ENCODE results near the gene GMDS.

The GMDS gene

DNA sequence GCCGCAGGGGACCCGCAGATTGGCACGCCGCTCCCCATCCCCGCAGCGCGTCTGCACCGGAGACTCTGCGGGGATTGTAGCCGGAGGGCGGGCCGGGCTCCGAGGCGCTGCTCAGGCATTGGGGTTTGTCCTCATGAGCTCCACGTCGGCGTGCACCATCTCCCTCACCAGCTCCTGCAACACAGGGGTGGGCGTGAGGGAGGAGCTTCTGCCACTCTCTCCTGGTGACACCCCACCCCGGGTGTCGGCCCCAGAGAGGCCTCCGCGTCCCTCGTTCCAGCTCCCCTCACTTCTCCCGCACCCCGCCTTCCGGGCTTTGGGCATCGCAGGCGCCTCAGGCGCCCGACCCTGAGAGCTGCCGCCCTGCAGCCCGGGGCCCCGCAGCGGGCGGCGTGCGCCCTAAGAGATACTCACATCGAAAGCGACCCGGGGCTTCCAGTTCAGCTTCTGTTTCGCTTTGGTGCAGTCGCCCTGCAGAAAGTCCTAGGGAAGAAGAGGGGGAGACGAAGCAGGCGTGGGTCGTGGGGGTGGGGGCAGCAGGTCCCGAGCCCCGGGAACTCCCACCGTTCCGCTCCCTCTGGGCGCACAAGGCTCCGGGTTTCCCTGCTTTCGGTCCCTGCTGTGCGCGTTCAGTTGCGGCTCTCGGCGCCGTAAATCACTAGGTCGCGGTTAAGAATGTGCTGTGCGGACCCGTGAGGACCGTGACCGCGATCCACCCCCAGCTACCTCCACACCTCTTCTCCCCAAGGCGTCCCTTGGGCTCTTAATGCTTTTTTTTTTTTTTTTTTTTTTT lies 621.2 kb downstream of the GMDS start:
- DNase-seq (ENCODE audit: low read depth): no peak

- no peak for DNase-seq (ENCODE audit: low read depth)
These were observed 621.7 kb downstream of the GMDS start for GRCh38 chr6:1623769-1624057.

GRCh38 chr6:1622851-1623768 lies 622.3 kb downstream of the GMDS start:
- DNase-seq (ENCODE audit: low read depth): no peak

DNA sequence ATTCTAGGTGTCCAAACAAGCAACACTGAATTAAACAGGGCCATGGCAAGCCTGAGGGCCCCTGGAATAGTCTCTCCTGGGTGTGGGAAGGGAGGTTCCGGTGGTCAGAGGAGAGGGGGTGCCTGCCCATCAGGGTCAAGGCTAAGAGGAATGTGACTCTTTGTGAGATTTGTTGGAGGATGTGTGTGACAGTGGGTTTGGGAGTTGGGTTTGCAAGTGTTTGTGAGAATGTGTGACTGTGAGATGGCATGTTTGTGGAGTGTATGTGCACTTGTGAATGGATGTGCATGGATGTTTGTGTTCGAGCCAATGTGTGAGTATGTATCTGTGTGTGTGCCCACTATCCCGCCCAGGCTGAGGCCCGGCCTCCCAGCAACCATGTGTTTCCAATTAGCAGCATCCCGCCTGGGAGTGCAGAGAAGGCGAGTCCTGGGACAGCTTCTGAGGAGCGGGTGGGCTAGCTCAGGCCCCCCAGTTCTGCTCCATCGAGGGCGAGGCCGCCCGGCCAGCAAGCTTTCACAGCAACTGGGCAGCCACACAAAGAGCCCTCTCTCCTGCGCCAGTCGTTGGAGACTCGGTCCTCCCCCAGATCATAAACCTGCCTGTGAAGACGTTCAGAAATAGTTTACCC lies 623.1 kb downstream of the GMDS start:
- no peak for DNase-seq (ENCODE audit: low read depth)

- DNase-seq (ENCODE audit: low read depth): no peak
These were observed 624.2 kb downstream of the GMDS start for GRCh38 chr6:1621070-1621701.

GRCh38 chr6:1620504-1621069 lies 624.8 kb downstream of the GMDS start:
- DNase-seq (ENCODE audit: low read depth): no peak

- no peak for DNase-seq (ENCODE audit: low read depth)
These were observed 625.5 kb downstream of the GMDS start for GRCh38 chr6:1619673-1620503.

DNA sequence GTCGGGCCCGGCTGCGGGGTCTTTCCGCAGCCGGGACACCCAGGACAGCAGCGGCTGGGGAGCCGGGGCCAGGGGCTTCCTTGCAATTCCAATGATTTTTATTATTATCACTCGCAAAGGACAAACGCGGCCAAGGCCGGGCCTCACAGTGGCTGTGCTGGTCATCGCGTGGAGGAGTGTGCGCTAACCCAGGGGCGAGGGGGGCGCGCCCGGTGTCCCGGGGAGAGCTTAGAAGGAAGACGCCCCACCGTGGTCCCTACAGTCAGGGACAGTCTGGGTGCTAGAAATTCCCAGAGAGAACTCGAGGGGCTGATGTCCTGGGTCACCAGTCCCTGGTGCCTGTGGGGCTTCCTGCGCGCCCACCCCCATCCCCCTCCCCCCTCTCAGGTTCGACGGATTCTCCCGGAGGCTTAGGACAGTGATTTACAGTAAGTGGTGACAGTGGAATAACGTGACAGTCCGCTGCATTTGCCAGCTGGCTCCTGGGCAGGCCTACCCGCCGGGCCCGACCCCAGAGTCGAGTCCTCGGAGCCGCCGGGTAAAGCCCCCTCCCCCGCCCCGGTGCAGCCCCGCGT lies 626.2 kb downstream of the GMDS start:
- DNase-seq (ENCODE audit: low read depth): no peak

DNA sequence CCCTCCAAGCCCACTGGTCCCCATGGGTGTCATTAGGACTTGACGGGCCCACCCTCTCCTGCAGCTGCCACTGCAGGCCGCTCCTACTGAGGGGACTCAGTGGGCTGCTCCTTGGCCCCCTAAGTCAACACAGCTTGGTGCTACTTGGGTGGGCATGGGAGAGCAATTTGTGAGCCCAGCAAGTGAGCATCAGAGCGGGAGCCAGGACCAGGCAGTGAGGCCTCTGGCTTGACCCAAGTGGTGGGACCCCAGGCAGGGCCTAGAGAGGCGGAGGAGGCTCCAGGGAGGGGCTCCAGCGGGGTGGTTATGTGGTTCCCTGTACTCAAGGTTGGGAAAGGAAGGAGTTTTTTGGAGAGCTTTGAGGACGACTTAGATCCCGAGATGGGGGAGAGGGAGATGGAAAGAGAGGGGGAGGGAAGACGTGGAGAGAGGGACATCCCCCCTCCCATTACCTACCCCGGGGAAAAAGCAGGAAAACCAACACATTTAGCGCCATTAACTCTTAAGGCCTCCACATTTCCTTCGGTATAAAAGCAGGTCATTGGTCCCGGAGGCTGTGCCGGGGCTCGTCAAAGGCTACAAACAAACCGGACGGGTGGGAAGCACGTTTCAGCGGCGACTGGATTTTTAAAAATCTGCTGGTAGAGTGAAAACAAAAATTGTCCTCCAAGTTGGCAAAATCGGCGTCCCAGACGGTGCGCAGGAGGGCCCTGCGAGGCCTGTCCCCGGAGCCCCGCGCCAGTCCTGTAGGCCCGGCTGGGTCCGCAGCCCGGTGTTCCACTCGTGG lies 626.9 kb downstream of the GMDS start:
- DNase-seq (ENCODE audit: low read depth): no peak

DNA sequence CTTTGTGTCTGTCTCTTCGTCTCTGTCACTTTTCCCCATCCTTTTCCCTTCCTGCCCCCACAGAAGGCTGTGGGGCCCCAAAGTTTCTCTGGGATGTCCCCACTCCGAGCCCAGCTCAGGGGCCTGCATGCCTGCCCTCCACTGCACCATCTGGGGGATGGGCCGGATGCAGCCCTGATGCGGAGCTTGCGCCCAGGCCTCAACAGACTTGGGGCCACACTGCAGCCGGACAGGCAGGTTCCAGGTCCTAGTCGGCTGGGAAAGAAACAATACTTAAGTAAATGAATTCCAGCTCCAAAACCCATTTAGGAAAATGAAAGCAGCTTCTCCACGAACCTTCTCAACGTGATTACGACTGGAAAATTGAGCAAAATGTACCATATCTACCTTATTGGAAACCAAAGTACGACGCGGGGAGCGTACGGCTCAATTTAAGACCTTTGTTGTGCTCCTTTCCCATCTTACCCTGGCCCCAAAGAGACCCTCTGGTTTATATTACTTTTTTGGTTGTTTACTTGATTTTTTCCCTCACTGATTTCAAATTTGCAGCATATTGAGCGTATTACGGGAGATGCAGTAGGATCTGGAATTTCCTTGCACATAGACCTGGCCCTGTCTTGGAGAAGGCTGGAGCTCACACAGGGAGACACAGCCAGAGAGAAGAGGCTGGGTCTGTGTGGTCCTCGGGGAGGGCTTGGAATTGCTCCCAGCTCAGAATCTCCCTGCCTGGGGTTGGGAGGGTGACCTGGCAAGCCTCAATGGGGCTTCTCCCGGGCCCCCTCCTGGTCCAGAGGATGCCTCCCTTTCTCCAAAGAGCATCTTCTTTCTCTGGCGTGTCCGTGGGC lies 627.7 kb downstream of the GMDS start:
- DNase-seq (ENCODE audit: low read depth): no peak

DNA sequence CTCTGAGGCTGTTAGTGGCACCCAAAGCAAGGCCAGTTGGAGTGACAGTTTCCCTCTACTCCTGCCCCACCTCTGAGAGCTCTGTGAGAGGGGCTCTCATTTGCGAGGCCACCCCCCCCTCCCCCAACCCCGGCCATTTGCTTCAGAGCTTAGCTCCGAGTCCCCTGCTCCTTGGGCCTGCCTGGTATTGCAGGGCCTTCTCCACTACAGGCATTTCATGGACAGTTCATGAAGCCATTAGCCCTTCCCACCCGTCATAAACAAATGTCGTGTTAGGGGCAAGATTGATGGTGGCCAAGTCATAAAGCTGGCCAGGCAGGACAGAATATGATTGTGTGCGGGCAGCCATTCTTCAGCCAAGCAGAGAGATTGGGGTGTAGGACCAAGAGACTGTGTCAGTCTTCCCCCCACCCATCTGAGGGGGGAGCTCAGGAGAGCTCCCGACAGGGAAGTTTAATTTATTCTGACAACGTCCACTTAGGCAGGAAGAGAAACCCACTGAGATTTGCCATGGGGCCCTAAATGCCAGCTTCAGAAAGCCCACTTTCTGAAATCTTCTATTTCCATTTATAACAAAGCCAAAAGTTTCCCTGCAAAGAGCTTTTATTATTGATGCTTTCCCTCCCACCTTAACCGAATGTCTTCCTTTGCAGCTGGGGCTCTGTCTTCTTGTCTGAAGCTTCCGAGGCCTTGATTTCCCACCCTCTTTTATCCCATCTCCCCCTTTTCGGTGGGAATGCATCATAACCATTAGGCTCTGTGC lies 628.5 kb downstream of the GMDS start:
- DNase-seq (ENCODE audit: low read depth): no peak

DNA sequence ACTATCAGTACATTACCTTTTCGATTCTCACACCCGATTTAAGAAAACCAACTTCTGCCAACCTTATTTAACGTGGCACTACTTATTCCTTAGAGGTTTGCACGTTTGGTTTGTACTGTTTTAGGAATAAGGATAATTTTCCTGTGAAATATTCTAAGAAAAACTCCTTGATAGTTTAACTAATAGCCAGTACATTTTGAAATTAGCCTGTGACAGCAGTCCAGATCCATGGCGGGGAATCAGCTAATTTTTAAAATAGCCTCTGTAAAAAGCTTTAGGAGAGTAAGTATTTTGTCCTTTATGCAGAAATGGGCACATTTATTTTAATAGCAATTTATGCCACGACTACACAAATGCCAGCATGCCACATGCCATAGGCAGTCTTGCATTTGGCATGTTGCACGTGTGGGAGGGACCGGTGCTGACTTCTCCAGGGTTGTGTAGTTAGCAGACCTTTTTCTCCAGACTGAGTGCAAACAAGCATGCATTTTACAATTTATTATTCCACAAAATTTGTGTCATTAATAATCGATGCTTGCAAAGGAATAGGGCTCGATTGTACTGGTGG lies 629.5 kb downstream of the GMDS start:
- no peak for DNase-seq (ENCODE audit: low read depth)

DNA sequence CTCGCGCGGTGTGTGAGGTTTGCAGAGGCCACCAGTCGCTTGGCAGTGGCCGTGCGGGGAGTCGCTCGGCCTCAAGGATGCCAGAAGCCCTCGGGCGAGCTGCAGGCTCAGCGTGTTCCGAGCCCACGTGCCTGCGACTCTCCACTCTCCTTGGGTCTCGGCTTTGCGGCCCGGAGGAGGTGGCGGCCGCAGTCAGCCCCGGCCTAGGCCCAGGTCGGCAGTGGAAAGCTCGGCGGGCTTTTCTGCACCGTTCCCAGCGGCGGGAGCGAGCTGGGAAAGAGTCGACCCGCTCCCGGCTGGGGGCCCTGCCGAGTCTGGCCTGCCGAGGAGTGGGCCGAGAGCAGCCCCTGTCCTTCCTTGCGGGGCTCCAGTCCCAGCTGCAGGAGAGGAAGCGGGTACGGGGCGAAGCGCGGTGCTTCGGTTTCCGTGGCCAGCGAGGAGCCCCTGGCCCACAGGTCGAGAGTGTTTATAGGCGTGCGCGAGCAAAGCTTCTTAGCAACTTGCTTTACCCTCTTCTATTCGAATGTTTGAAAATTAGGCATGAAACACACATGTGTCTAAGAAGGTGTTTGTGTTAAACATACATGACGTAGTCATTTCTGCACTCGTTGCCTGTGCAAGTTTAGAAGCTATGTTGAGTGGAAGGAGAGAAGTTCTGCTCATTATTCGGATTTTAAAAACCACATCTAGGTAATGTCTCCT lies 630.1 kb downstream of the GMDS start:
- no peak for DNase-seq (ENCODE audit: low read depth)

DNA sequence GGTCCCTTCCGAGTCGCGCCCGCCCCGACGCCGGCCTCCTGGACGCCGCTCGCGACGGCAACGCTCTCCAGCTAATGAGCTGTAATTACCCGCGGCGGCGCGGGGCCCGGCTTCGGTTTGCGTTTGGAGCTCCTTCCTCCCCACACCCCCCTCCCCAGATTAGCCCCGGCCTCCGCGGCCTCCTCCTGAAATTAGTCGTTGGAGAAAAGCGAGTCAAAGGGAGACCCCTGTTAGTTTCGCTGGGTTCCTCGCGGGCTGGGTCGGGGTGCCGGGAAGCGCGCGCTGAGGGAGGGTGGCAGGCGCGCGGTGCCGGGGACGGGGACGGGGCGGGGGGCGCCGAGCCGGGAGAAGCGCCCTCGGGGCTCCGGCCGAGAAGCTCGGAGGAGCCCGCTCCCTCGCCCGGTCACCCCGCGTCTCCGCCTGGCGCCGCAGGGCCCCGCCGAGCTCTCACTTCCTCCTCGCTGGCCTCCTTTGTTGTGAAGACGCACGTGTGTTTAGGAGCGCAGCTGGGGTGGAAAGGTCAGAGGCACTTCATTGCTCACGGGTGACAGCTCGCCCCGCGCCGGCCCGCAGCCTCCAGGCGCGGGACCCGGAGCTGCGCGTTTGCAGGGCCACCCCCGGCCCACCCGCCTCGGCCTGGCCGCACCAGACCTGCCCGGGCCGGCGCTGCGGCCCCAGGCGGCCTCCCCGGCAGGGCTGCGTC lies 630.8 kb downstream of the GMDS start:
- no peak for DNase-seq (ENCODE audit: low read depth)

DNA sequence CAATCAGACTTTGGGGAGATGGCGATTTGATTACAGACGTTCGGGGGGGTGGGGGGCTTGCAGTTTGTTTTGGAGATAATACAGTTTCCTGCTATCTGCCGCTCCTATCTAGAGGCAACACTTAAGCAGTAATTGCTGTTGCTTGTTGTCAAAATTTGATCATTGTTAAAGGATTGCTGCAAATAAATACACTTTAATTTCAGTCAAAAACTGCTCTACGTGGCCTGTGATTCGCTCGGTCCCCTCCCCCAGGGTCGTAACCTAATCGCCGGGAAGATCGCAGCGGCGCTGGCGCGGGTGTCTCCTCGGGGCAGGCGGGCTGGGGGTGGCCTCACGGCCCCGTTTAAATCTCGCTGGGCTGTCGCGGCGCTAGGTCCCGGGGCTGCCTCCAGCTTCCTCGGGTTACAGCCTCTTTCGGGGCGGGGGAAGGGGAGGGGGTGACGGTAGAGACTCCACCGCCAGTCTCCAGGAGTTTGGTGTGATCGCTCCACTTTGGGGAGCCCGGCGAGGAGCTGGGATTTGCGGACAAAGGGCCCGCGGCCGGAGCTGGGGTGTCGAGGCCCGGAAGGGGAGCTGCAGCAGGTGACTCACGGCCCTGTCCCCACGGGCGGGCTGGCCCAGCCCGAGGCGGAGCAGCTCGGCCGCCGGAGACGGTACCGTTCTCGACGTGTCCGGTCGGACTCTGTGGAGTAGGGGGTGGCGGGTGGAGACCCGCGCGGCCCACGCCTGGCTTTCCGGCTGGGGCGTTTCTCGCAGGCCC lies 631.5 kb downstream of the GMDS start:
- no peak for DNase-seq (ENCODE audit: low read depth)

GRCh38 chr6:1613346-1613687 lies 632.1 kb downstream of the GMDS start:
- DNase-seq (ENCODE audit: low read depth): no peak
